GM12878 (cell line): ENCODE data around the gene ARL10.

Experiments
- ASH2L ChIP-seq: fragments of 300-600, 200-600 bp; sonication (generic); IDR thresholded peaks from 2 replicates; pipeline ENCODE4 v1.6.1; 2017; ENCODE audit warnings: low read depth, mild to moderate bottlenecking, borderline replicate concordance
- CTCF ChIP-seq, 3 experiments: IDR thresholded peaks in 2 of 3; conservative IDR thresholded peaks in 1 of 3; 2 replicates each; pipeline ENCODE4 v1.5.1; 2011; ENCODE audit warnings: low read depth in 3 of 3, low read length in 3 of 3, mild to moderate bottlenecking in 3 of 3, control low read depth in 2 of 3, moderate library complexity in 2 of 3, inconsistent platforms in 1 of 3, mixed read lengths in 1 of 3; ENCODE audit not compliant: control insufficient read depth in 2 of 3, insufficient read depth in 1 of 3; ENCODE audit errors: extremely low read depth in 1 of 3
- EGR1 ChIP-seq, 2 experiments: IDR thresholded peaks; 1 replicate in 1 of 2; 2 replicates in 1 of 2; pipeline ENCODE4 v1.6.1; 2011 to 2012; ENCODE audit warnings: low read depth in 2 of 2, low read length in 2 of 2, borderline replicate concordance in 1 of 2, mild to moderate bottlenecking in 1 of 2, moderate library complexity in 1 of 2
- ELK1 ChIP-seq: IDR thresholded peaks from 2 replicates; pipeline ENCODE4 v1.6.1; 2012; ENCODE audit warnings: low read depth, low read length, improper control_type of control experiment
- MYC ChIP-seq: IDR thresholded peaks from 2 replicates; pipeline ENCODE4 v1.6.1; 2011; ENCODE audit warnings: mild to moderate bottlenecking, low read length, moderate library complexity, inconsistent platforms; ENCODE audit not compliant: insufficient read depth, insufficient replicate concordance, insufficient read length, severe bottlenecking
- POLR2AphosphoS5 ChIP-seq: IDR thresholded peaks from 2 replicates; pipeline ENCODE4 v1.6.1; 2011; ENCODE audit warnings: mild to moderate bottlenecking, low read length, inconsistent platforms
- RB1 ChIP-seq: fragments of 450-650 bp; formaldehyde crosslinking; IDR thresholded peaks from 2 replicates; pipeline ENCODE4 v1.6.1; 2017; ENCODE audit warnings: mild to moderate bottlenecking, borderline replicate concordance
- RCOR1 ChIP-seq: conservative IDR thresholded peaks from 2 replicates; pipeline ENCODE4 v1.6.1; 2012; ENCODE audit warnings: low read depth, low read length, improper control_type of control experiment
- SIN3A ChIP-seq: IDR thresholded peaks from 2 replicates; pipeline ENCODE4 v1.6.1; 2012; ENCODE audit warnings: low read depth, low read length, improper control_type of control experiment
- SMC3 ChIP-seq: IDR thresholded peaks from 2 replicates; pipeline ENCODE4 v1.6.1; 2011; ENCODE audit warnings: low read length, improper control_type of control experiment, borderline replicate concordance
- USF1 ChIP-seq: IDR thresholded peaks from 2 replicates; pipeline ENCODE4 v1.6.1; 2011; ENCODE audit warnings: borderline replicate concordance, low read depth, mild to moderate bottlenecking, moderate library complexity, mixed read lengths, low read length; ENCODE audit not compliant: insufficient read depth; ENCODE audit errors: extremely low read length
- ZBTB4 ChIP-seq: fragments of 450-650 bp; formaldehyde crosslinking; IDR thresholded peaks from 2 replicates; pipeline ENCODE4 v1.4.0; 2022; ENCODE audit warnings: mild to moderate bottlenecking, moderate library complexity
- ZZZ3 ChIP-seq: IDR thresholded peaks from 2 replicates; pipeline ENCODE4 v1.6.1; 2011; ENCODE audit warnings: low read depth; ENCODE audit not compliant: control insufficient read depth, insufficient read length

- TF ChIP-seq RCOR1 = no peak
- no peak for TF ChIP-seq USF1
- no peak for TF ChIP-seq CTCF (IDR thresholded peaks at IDR 0.05 in 2 of 3, conservative IDR thresholded peaks at IDR 0.05 in 1 of 3; ENCODE audit: control insufficient read depth in 2 of 3, extremely low read depth in 1 of 3, insufficient read depth in 1 of 3, low read depth in 3 of 3, low read length in 3 of 3)
- no peak for TF ChIP-seq RB1
- no peak for TF ChIP-seq ASH2L
- TF ChIP-seq SMC3 = no peak
- no peak for TF ChIP-seq ZZZ3
- TF ChIP-seq POLR2AphosphoS5 = no peak
- no peak for TF ChIP-seq SIN3A
- TF ChIP-seq EGR1 (IDR thresholded peaks at IDR 0.05; ENCODE audit: borderline replicate concordance in 1 of 2, low read depth in 2 of 2, low read length in 2 of 2) = no peak
- TF ChIP-seq MYC = no peak
- no peak for TF ChIP-seq ELK1
- TF ChIP-seq ZBTB4 (CRISPR knock-in tag) = no peak
These were observed 3.4 kb downstream of the ARL10 start for GRCh38 chr5:176368726-176369125.
